Peyer's patch (tissue), 4 donors: ENCODE data around the gene CMKLR1. TPM values are rescaled to one million over a fixed set of nuclear protein-coding genes. Genes with fewer than 3 reads are reported as not detected.

Source experiments
- DNase-seq, 3 donors: peaks; one replicate each; pipeline ENCODE4 v3.0.0-alpha.2; 2017 to 2019
- H3K27ac ChIP-seq, 4 donors: fragments of 200-600 bp; sonication (generic); one replicate each; pipeline ENCODE4 v1.5.1; 2016 to 2019
- H3K27me3 ChIP-seq, 2 donors: fragments of 200-600 bp; sonication (generic); one replicate each; pipeline ENCODE4 v1.5.1; 2019
- H3K36me3 ChIP-seq, 3 donors: fragments of 200-600 bp; sonication (generic); one replicate each; pipeline ENCODE4 v1.5.1; 2016 to 2019
- H3K4me1 ChIP-seq, 4 donors: fragments of 200-600 bp; sonication (generic); one replicate each; pipeline ENCODE4 v1.5.1; 2016 to 2019
- H3K4me3 ChIP-seq, 4 donors: fragments of 200-600 bp; sonication (generic); 1 replicate in 3 of 4; 2 replicates in 1 of 4; pipeline ENCODE4 v1.5.1; 2016 to 2019; ENCODE audit warnings: mild to moderate bottlenecking in 1 of 4
- H3K9me3 ChIP-seq, 4 donors: fragments of 200-600 bp; sonication (generic); one replicate each; pipeline ENCODE4 v1.5.1; 2016 to 2019; ENCODE audit warnings: mild to moderate bottlenecking in 1 of 4
- CTCF ChIP-seq, 6 experiments: fragments of 450-650 bp in 4 of 6; fragments of 200-600 bp in 2 of 6; sonication (generic) in 1 of 6; IDR thresholded peaks; one replicate each; pipeline ENCODE4 v1.5.1; 2017 to 2019; ENCODE audit warnings: antibody characterized with exemption in 6 of 6, mild to moderate bottlenecking in 3 of 6, moderate library complexity in 1 of 6
- POLR2A ChIP-seq, 2 donors: fragments of 450-650 bp; IDR thresholded peaks; one replicate each; pipeline ENCODE4 v1.5.1; 2017; ENCODE audit warnings: antibody characterized with exemption in 2 of 2, mild to moderate bottlenecking in 2 of 2, moderate library complexity in 2 of 2
- total RNA-seq, 4 donors: library from RNA; depleted of rRNA; stranded (reverse); fragments of >200 nt; gene quantifications; one replicate each; pipeline ENCODE4 v1.1.0, GENCODE V29; 2016

The CMKLR1 gene
- total RNA-seq, 4 donors from 2014 or later: 1.1 to 18.2 (median 4.1) TPM

GRCh38 chr12:108270849-108271143 is 68.3 kb downstream of the CMKLR1 start:
- H3K27ac ChIP-seq: no peak overlapping the region
- H3K27me3 ChIP-seq: no peaks in the 10 kb centered on the region

GRCh38 chr12:108270035-108270848 is 68.9 kb downstream of the CMKLR1 start:
- H3K9me3 ChIP-seq: no peaks in the 10 kb centered on the region
- no peak overlapping the region for H3K27ac ChIP-seq
- no peak overlapping the region for H3K4me3 ChIP-seq
- H3K36me3 ChIP-seq: no peaks in the 10 kb centered on the region
- no peak for DNase-seq
- no peaks in the 10 kb centered on the region for H3K4me1 ChIP-seq
- no peak for TF ChIP-seq POLR2A (IDR thresholded peaks at IDR 0.05)
- TF ChIP-seq CTCF (IDR thresholded peaks at IDR 0.05): no peak
- no peaks in the 10 kb centered on the region for H3K27me3 ChIP-seq

More at GRCh38 chr12:108270849-108271143, 68.3 kb downstream of the CMKLR1 start:
- TF ChIP-seq POLR2A (IDR thresholded peaks at IDR 0.05) (no peak), CTCF (IDR thresholded peaks at IDR 0.05) (no peak)
- Histone ChIP-seq H3K9me3 (no peaks in the 10 kb centered on the region), H3K4me1 (no peaks in the 10 kb centered on the region), H3K4me3 (no peak overlapping the region), H3K36me3 (no peaks in the 10 kb centered on the region)
- no peak for DNase-seq

- TF ChIP-seq POLR2A (IDR thresholded peaks at IDR 0.05) (no peak), CTCF (IDR thresholded peaks at IDR 0.05) (no peak)
- DNase-seq: no peak
- Histone ChIP-seq H3K4me3 (no peak overlapping the region), H3K36me3 (no peaks in the 10 kb centered on the region), H3K27ac (no peak overlapping the region), H3K4me1 (no peaks in the 10 kb centered on the region), H3K9me3 (no peaks in the 10 kb centered on the region), H3K27me3 (no peaks in the 10 kb centered on the region)
Observed at GRCh38 chr12:108269224-108269623, 69.9 kb downstream of the CMKLR1 start.

- no peak for DNase-seq
- TF ChIP-seq CTCF (IDR thresholded peaks at IDR 0.05) (no peak), POLR2A (IDR thresholded peaks at IDR 0.05) (no peak)
- Histone ChIP-seq H3K27me3 (no peaks in the 10 kb centered on the region), H3K4me3 (no peak overlapping the region), H3K9me3 (no peaks in the 10 kb centered on the region), H3K4me1 (no peaks in the 10 kb centered on the region), H3K27ac (no peak overlapping the region), H3K36me3 (no peaks in the 10 kb centered on the region)
Observed at GRCh38 chr12:108268397-108268796, 70.7 kb downstream of the CMKLR1 start.

- Histone ChIP-seq H3K4me3 (no peak overlapping the region), H3K27me3 (no peaks in the 10 kb centered on the region), H3K27ac (no peak overlapping the region), H3K9me3 (no peaks in the 10 kb centered on the region), H3K4me1 (no peaks in the 10 kb centered on the region), H3K36me3 (no peaks in the 10 kb centered on the region)
- no peak for DNase-seq
- TF ChIP-seq POLR2A (IDR thresholded peaks at IDR 0.05): no peak
- TF ChIP-seq CTCF (IDR thresholded peaks at IDR 0.05): no peak
Observed at GRCh38 chr12:108267450-108267849, 71.7 kb downstream of the CMKLR1 start.
